A673 (cell line): ENCODE results near the gene FAU. TPM values are rescaled to one million over a fixed set of nuclear protein-coding genes. Genes with fewer than 3 reads are reported as not detected.
A peak's percentile ranks its signal among the peaks of the same experiment; 100 is the strongest.
"Not testable (repeated sequence)": the region's sequence is repeated elsewhere in the genome, so short reads cannot be mapped to it uniquely, and the experiment has no call there.

Experiments
- BruUV-seq: library from RNA; stranded (reverse); fragments of 400-500 nt; replicated peaks from 2 replicates; lab custom pipeline; 2021; lab: Mats Ljungman, UMichigan
- CTCF ChIA-PET: fragments of 300-600 bp; sonication (Branson Sonifier 250); formaldehyde crosslinking; loops from one replicate; lab custom pipeline; 2022; ENCODE audit warnings: antibody characterized with exemption; lab: Charles Lee
- POLR2A ChIA-PET: fragments of 300-600 bp; sonication (Branson Sonifier 250); formaldehyde crosslinking; loops from one replicate; lab custom pipeline; 2022; ENCODE audit warnings: antibody characterized with exemption; ENCODE audit not compliant: low non-redundant PET; lab: Charles Lee
- DNase-seq: peaks from one replicate; pipeline ENCODE4 v3.0.0-alpha.2; 2015; ENCODE audit warnings: low spot score
- H3K27ac ChIP-seq: fragments of 200-600 bp; sonication (generic); 2 replicates; pipeline ENCODE4 v1.5.1; 2016; ENCODE audit warnings: mixed run types, low read depth, mild to moderate bottlenecking, mixed read lengths, antibody characterized with exemption, low read length; ENCODE audit not compliant: poor library complexity, severe bottlenecking
- H3K27me3 ChIP-seq: fragments of 200-600 bp; sonication (generic); replicated peaks from 2 replicates; pipeline ENCODE4 v1.6.1; 2017; ENCODE audit warnings: mixed run types, low read depth, mild to moderate bottlenecking, mixed read lengths, antibody characterized with exemption, low read length; ENCODE audit not compliant: insufficient read depth, poor library complexity
- H3K36me3 ChIP-seq: fragments of 200-600 bp; sonication (generic); 2 replicates; pipeline ENCODE4 v1.6.1; 2016; ENCODE audit warnings: mixed run types, mild to moderate bottlenecking, mixed read lengths, antibody characterized with exemption, low read length; ENCODE audit not compliant: insufficient read depth, poor library complexity, severe bottlenecking
- H3K4me1 ChIP-seq: fragments of 200-600 bp; sonication (generic); 2 replicates; pipeline ENCODE4 v1.6.1; 2017; ENCODE audit warnings: mixed run types, mild to moderate bottlenecking, mixed read lengths, antibody characterized with exemption, low read length; ENCODE audit not compliant: insufficient read depth, poor library complexity, severe bottlenecking
- H3K4me3 ChIP-seq: fragments of 200-600 bp; sonication (generic); 2 replicates; pipeline ENCODE4 v1.5.1; 2016; ENCODE audit warnings: low read depth, mixed run types, mild to moderate bottlenecking, mixed read lengths, low read length; ENCODE audit not compliant: poor library complexity, severe bottlenecking
- H3K9me3 ChIP-seq: fragments of 200-600 bp; sonication (generic); 2 replicates; pipeline ENCODE4 v1.6.1; 2016; ENCODE audit warnings: mixed run types, low read depth, mild to moderate bottlenecking, mixed read lengths, antibody characterized with exemption, low read length; ENCODE audit not compliant: poor library complexity, severe bottlenecking
- CTCF ChIP-seq: fragments of 300-800, 200-600 bp; sonication (generic); conservative IDR thresholded peaks from 2 replicates; pipeline ENCODE4 v1.5.1; 2017; ENCODE audit warnings: low read depth, mild to moderate bottlenecking, antibody characterized with exemption, low read length, moderate library complexity, mixed read lengths
- EZH2 ChIP-seq: fragments of 200-600 bp; sonication (generic); IDR thresholded peaks from 2 replicates; pipeline ENCODE4 v1.6.1; 2017; ENCODE audit warnings: borderline replicate concordance, low read depth, mild to moderate bottlenecking, mixed read lengths, antibody characterized with exemption, low read length; ENCODE audit not compliant: poor library complexity, severe bottlenecking
- intact Hi-C: fragments of 100-400 bp; cut with micrococcal nuclease; formaldehyde crosslinking; loops from one replicate; pipeline ENCODE4 v1.10.0; 2022; ENCODE audit not compliant: unreplicated experiment
- total RNA-seq: library from RNA; stranded (reverse); gene quantifications from 2 replicates; pipeline ENCODE4 v1.2.3, GENCODE V29; 2021

The FAU gene
- total RNA-seq, 1 experiment from 2014 or later, result 956 TPM

GRCh38 chr11:65152122-65152521 is 30.2 kb upstream of the FAU start:
- CTCF ChIA-PET, result no interaction called here
- Histone ChIP-seq H3K27me3 (no peaks in the 10 kb centered on the region), H3K9me3 (peaks cover 4% of the 10 kb centered on the region), H3K4me1 (no peaks in the 10 kb centered on the region), H3K36me3 (no peaks in the 10 kb centered on the region), H3K27ac (no peak overlapping the region), H3K4me3 (no peak overlapping the region)
- intact Hi-C loops, result no loop called here
- DNase-seq, result no peak
- TF ChIP-seq EZH2 (no peak), CTCF (no peak)
- POLR2A ChIA-PET, result no interaction called here
- BruUV-seq, result no TSS peak

GRCh38 chr11:65151331-65151899 is 29.5 kb upstream of the FAU start:
- no peak for TF ChIP-seq CTCF
- no peak for TF ChIP-seq EZH2
- Histone ChIP-seq H3K27me3 (no peaks in the 10 kb centered on the region), H3K4me3 (no peak overlapping the region), H3K4me1 (no peaks in the 10 kb centered on the region), H3K9me3 (peaks cover 5% of the 10 kb centered on the region), H3K27ac (no peak overlapping the region), H3K36me3 (no peaks in the 10 kb centered on the region)
- POLR2A ChIA-PET, result no interaction called here
- no TSS peak for BruUV-seq
- CTCF ChIA-PET, result no interaction called here
- intact Hi-C loops, result no loop called here
- no peak for DNase-seq

GRCh38 chr11:65150509-65151299 is 28.8 kb upstream of the FAU start:
- H3K4me3 ChIP-seq, result no peak overlapping the region
- intact Hi-C loops, result no loop called here
- no peaks in the 10 kb centered on the region for H3K36me3 ChIP-seq
- no peak for TF ChIP-seq CTCF
- TF ChIP-seq EZH2, result no peak
- H3K27ac ChIP-seq, result no peak overlapping the region
- H3K4me1 ChIP-seq, result no peaks in the 10 kb centered on the region
- DNase-seq, result peak; percentile 80
- H3K27me3 ChIP-seq, result no peaks in the 10 kb centered on the region
- H3K9me3 ChIP-seq, result peaks cover 5% of the 10 kb centered on the region
- ChIA-PET CTCF (no interaction called here), POLR2A (no interaction called here)
- no TSS peak for BruUV-seq

GRCh38 chr11:65150131-65150508 is 28.2 kb upstream of the FAU start:
- H3K4me1 ChIP-seq, CTCF ChIA-PET, DNase-seq, H3K27ac ChIP-seq, BruUV-seq, POLR2A ChIA-PET, H3K4me3 ChIP-seq, H3K36me3 ChIP-seq, H3K27me3 ChIP-seq, intact Hi-C loops, H3K9me3 ChIP-seq: not testable (repeated sequence)
